Measurements from ENCODE around the gene SLC28A1.

- TF ChIP-seq EZH2 (IDR thresholded peaks at IDR 0.05; ENCODE audit: insufficient read depth, poor library complexity, severe bottlenecking), result no peak
- no peak for TF ChIP-seq EZH2phosphoT487 (IDR thresholded peaks at IDR 0.05; ENCODE audit: insufficient read depth, low read depth)
Measured at GRCh38 chr15:84909782-84910181, 25.3 kb downstream of the SLC28A1 start.

All from GM23248 (cell line).